HEK293 (cell line): ENCODE results near the gene NEAT1.
A peak's percentile ranks its signal among the peaks of the same experiment; 100 is the strongest.

Experiments used
- CTCF ChIA-PET: fragments of 350-600 bp; formaldehyde crosslinking; extraction: SDS; loops from one replicate; lab custom pipeline; 2021; ENCODE audit warnings: antibody characterized with exemption; lab: Yijun Ruan, JAX
- POLR2A ChIA-PET: fragments of 300-600 bp; formaldehyde crosslinking; extraction: SDS; loops from one replicate; lab custom pipeline; 2020; ENCODE audit warnings: antibody characterized with exemption, inconsistent platforms; lab: Yijun Ruan, JAX
- H3K27ac ChIP-seq: fragments of 200-500 bp; sonication (Bioruptor generic); 2 replicates; pipeline ENCODE4 v1.5.1; 2014; ENCODE audit warnings: low read depth, low read length, control low read depth, inconsistent platforms; ENCODE audit errors: extremely low read depth
- H3K36me3 ChIP-seq, 2 experiments: fragments of 200-500 bp in 1 of 2; sonication (Bioruptor generic) in 1 of 2; 1 replicate in 1 of 2; 2 replicates in 1 of 2; pipeline ENCODE4 v1.5.1; 2014 to 2017; ENCODE audit warnings: inconsistent platforms in 2 of 2, low read length in 2 of 2; ENCODE audit not compliant: control insufficient read depth in 2 of 2, insufficient read depth in 1 of 2
- H3K4me1 ChIP-seq: fragments of 200-500 bp; sonication (Bioruptor generic); 2 replicates; pipeline ENCODE4 v1.5.1; 2014; ENCODE audit warnings: mild to moderate bottlenecking, low read length, inconsistent platforms; ENCODE audit not compliant: control insufficient read depth, insufficient read depth
- H3K4me3 ChIP-seq: 2 replicates; pipeline ENCODE4 v1.5.1; 2011; ENCODE audit warnings: low read depth, mild to moderate bottlenecking, control low read depth, low read length, moderate library complexity
- H3K9me3 ChIP-seq: fragments of 200-500 bp; sonication (Bioruptor generic); 2 replicates; pipeline ENCODE4 v1.5.1; 2014; ENCODE audit warnings: low read depth, low read length, inconsistent platforms; ENCODE audit not compliant: control insufficient read depth, insufficient read depth
- HOXA7 ChIP-seq: sonication (generic); formaldehyde crosslinking; IDR thresholded peaks from 2 replicates; pipeline ENCODE4 v1.8.1; 2022; ENCODE audit warnings: missing genetic modification reagents, borderline replicate concordance
- PRDM1 ChIP-seq: fragments of 450-650 bp; formaldehyde crosslinking; IDR thresholded peaks from 2 replicates; pipeline ENCODE4; 2016; ENCODE audit warnings: missing biosample characterization, missing genetic modification characterization
- SP2 ChIP-seq: fragments of 450-650 bp; formaldehyde crosslinking; IDR thresholded peaks from 2 replicates; pipeline ENCODE4 v1.5.1; 2016; ENCODE audit warnings: missing biosample characterization, missing genetic modification characterization
- SP7 ChIP-seq: fragments of 450-650 bp; formaldehyde crosslinking; IDR thresholded peaks from 2 replicates; pipeline ENCODE4 v1.5.1; 2016; ENCODE audit warnings: missing biosample characterization, missing genetic modification characterization
- ZBTB20 ChIP-seq: fragments of 450-650 bp; formaldehyde crosslinking; IDR thresholded peaks from 2 replicates; pipeline ENCODE4 v1.5.1; 2016; ENCODE audit warnings: missing biosample characterization, missing genetic modification characterization
- ZEB2 ChIP-seq: fragments of 450-650 bp; formaldehyde crosslinking; IDR thresholded peaks from 2 replicates; pipeline ENCODE4 v1.5.1; 2016; ENCODE audit warnings: missing biosample characterization, missing genetic modification characterization
- ZFP69B ChIP-seq: fragments of 450-650 bp; formaldehyde crosslinking; IDR thresholded peaks from 2 replicates; pipeline ENCODE4 v1.5.1; 2016; ENCODE audit warnings: missing biosample characterization, missing genetic modification characterization
- ZNF121 ChIP-seq: fragments of 450-650 bp; formaldehyde crosslinking; IDR thresholded peaks from 2 replicates; pipeline ENCODE4 v1.5.1; 2016; ENCODE audit warnings: missing biosample characterization, missing genetic modification characterization
- ZNF132 ChIP-seq: fragments of 450-650 bp; formaldehyde crosslinking; IDR thresholded peaks from 2 replicates; pipeline ENCODE4 v1.5.1; 2017; ENCODE audit warnings: missing biosample characterization, missing genetic modification characterization, borderline replicate concordance
- ZNF214 ChIP-seq: fragments of 450-650 bp; formaldehyde crosslinking; IDR thresholded peaks from 2 replicates; pipeline ENCODE4 v1.5.1; 2017; ENCODE audit warnings: missing biosample characterization, mild to moderate bottlenecking, missing genetic modification characterization, borderline replicate concordance
- ZNF223 ChIP-seq: fragments of 450-650 bp; formaldehyde crosslinking; IDR thresholded peaks from 2 replicates; pipeline ENCODE4 v1.5.1; 2016; ENCODE audit warnings: missing biosample characterization, missing genetic modification characterization
- ZNF23 ChIP-seq: fragments of 450-650 bp; formaldehyde crosslinking; IDR thresholded peaks from 2 replicates; pipeline ENCODE4 v1.5.1; 2016; ENCODE audit warnings: missing biosample characterization, missing genetic modification characterization, borderline replicate concordance
- ZNF266 ChIP-seq: fragments of 450-650 bp; formaldehyde crosslinking; IDR thresholded peaks from 2 replicates; pipeline ENCODE4 v1.5.1; 2016; ENCODE audit warnings: missing biosample characterization, missing genetic modification characterization, low read depth
- ZNF311 ChIP-seq: fragments of 450-650 bp; formaldehyde crosslinking; IDR thresholded peaks from 2 replicates; pipeline ENCODE4 v1.5.1; 2017; ENCODE audit warnings: missing biosample characterization, missing genetic modification characterization, borderline replicate concordance
- ZNF366 ChIP-seq: fragments of 450-650 bp; formaldehyde crosslinking; conservative IDR thresholded peaks from 2 replicates; pipeline ENCODE4 v1.5.1; 2016; ENCODE audit warnings: missing biosample characterization, missing genetic modification characterization
- ZNF600 ChIP-seq: fragments of 450-650 bp; formaldehyde crosslinking; IDR thresholded peaks from 2 replicates; pipeline ENCODE4 v1.5.1; 2016; ENCODE audit warnings: missing biosample characterization, missing genetic modification characterization
- ZNF747 ChIP-seq: fragments of 450-650 bp; formaldehyde crosslinking; IDR thresholded peaks from 2 replicates; pipeline ENCODE4 v1.5.1; 2016; ENCODE audit warnings: missing biosample characterization, missing genetic modification characterization
- TF ChIP-seq, protein P1 (sequence below): fragments of 450-650 bp; formaldehyde crosslinking; IDR thresholded peaks from 2 replicates; pipeline ENCODE4 v1.5.1; 2016; ENCODE audit warnings: missing biosample characterization, missing genetic modification characterization
- TF ChIP-seq, protein P2 (sequence below): fragments of 450-650 bp; formaldehyde crosslinking; IDR thresholded peaks from 2 replicates; pipeline ENCODE4 v1.5.1; 2016; ENCODE audit warnings: missing biosample characterization, missing genetic modification characterization
- TF ChIP-seq, protein P3 (sequence below): fragments of 450-650 bp; formaldehyde crosslinking; IDR thresholded peaks from 2 replicates; pipeline ENCODE4 v1.5.0; 2017; ENCODE audit warnings: missing biosample characterization, missing genetic modification characterization, borderline replicate concordance
- TF ChIP-seq, protein P4 (sequence below): fragments of 450-650 bp; formaldehyde crosslinking; IDR thresholded peaks from 2 replicates; pipeline ENCODE4 v1.5.1; 2016; ENCODE audit warnings: missing biosample characterization, missing genetic modification characterization
- TF ChIP-seq, protein P5 (sequence below): fragments of 450-650 bp; formaldehyde crosslinking; IDR thresholded peaks from 2 replicates; pipeline ENCODE4 v1.5.1; 2016; ENCODE audit warnings: missing biosample characterization, missing genetic modification characterization

The NEAT1 gene

DNA sequence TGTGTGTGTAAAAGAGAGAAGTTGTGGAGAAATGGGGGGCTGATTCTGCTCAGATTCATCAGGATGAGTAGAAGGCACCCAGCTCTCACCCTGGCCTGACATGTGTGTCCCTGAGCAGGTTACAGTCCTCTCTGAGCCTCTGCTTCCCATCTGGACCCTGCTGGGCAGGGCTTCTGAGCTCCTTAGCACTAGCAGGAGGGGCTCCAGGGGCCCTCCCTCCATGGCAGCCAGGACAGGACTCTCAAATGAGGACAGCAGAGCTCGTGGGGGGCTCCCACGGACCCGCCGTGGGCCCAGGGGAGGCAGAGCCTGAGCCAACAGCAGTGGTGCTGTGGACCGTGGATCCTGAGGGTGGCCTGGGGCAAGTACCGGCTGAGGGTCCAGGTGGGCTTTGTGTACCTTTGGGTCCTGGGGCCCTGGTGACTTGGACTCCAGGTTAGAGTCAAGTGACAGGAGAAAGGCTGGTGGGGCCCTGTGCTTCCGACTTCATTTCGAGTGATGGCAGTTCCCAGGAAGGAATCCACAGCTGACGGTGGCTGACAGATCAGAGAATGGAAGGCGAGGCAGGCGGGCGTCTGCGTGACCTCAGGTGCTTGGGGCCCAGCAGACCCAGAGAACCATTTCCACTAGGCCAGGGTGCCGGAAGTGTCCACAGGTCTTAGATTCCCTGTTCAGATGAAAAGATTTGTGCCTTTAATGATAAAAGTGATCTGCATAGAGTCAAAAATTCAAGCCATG, 21.9 kb downstream of the NEAT1 start (continued):
- TF ChIP-seq, protein P1, sequence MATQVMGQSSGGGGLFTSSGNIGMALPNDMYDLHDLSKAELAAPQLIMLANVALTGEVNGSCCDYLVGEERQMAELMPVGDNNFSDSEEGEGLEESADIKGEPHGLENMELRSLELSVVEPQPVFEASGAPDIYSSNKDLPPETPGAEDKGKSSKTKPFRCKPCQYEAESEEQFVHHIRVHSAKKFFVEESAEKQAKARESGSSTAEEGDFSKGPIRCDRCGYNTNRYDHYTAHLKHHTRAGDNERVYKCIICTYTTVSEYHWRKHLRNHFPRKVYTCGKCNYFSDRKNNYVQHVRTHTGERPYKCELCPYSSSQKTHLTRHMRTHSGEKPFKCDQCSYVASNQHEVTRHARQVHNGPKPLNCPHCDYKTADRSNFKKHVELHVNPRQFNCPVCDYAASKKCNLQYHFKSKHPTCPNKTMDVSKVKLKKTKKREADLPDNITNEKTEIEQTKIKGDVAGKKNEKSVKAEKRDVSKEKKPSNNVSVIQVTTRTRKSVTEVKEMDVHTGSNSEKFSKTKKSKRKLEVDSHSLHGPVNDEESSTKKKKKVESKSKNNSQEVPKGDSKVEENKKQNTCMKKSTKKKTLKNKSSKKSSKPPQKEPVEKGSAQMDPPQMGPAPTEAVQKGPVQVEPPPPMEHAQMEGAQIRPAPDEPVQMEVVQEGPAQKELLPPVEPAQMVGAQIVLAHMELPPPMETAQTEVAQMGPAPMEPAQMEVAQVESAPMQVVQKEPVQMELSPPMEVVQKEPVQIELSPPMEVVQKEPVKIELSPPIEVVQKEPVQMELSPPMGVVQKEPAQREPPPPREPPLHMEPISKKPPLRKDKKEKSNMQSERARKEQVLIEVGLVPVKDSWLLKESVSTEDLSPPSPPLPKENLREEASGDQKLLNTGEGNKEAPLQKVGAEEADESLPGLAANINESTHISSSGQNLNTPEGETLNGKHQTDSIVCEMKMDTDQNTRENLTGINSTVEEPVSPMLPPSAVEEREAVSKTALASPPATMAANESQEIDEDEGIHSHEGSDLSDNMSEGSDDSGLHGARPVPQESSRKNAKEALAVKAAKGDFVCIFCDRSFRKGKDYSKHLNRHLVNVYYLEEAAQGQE (tag by site-specific recombination) = no peak
- TF ChIP-seq ZNF132 (no peak), ZFP69B (tag by site-specific recombination) (no peak; the same call in 1 of the 2 replicates), ZNF311 (tag by site-specific recombination) (no peak), ZBTB20 (0 out of 2 replicates have a peak, but pooled peaks have one; percentile 10), ZEB2 (tag by site-specific recombination) (no peak)

DNA sequence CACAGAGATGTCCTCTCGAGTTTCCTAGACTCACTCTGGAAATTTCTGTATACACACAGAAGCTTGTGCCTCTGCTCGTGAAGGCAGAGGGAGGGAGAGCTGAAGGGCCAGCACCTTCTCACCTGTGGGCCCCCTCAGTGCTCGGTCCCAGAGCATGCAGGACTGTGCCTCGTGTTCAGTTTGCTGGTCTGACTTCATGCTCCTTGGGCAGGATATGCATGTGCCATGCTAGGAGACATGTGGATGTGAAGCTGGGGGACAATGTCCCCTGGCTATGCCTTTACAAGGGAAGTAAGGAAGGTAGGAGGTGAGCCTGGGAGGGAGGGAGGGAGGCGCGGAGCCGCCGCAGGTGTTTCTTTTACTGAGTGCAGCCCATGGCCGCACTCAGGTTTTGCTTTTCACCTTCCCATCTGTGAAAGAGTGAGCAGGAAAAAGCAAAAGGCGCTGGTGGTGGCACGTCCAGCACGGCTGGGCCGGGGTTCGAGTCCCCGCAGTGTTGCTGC, 22.6 kb downstream of the NEAT1 start:
- H3K27ac ChIP-seq = peak overlapping the region; percentile 40; the same call in 1 of the 2 replicates
- ChIA-PET CTCF (interaction anchor here (0.6 kb wide), 1 partner anchor 8 kb away, joined by 5 read pairs; no protein-coding TSS in a partner anchor), POLR2A (interaction anchor here (0.8 to 5.7 kb wide), 6 partner anchors 15 to 66 kb away, joined by 3 to 69 read pairs (median 12); partner anchors contain the start of genes MALAT1 and NEAT1)
- no peaks in the 10 kb centered on the region for H3K4me1 ChIP-seq
- no peaks in the 10 kb centered on the region for H3K9me3 ChIP-seq
- peaks cover 0 to 5% of the 10 kb centered on the region in 2 experiments; a peak in 1 of 3 replicates for H3K36me3 ChIP-seq
- TF ChIP-seq, protein P2, sequence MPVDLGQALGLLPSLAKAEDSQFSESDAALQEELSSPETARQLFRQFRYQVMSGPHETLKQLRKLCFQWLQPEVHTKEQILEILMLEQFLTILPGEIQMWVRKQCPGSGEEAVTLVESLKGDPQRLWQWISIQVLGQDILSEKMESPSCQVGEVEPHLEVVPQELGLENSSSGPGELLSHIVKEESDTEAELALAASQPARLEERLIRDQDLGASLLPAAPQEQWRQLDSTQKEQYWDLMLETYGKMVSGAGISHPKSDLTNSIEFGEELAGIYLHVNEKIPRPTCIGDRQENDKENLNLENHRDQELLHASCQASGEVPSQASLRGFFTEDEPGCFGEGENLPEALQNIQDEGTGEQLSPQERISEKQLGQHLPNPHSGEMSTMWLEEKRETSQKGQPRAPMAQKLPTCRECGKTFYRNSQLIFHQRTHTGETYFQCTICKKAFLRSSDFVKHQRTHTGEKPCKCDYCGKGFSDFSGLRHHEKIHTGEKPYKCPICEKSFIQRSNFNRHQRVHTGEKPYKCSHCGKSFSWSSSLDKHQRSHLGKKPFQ = no peak
- TF ChIP-seq ZNF223 (tag by site-specific recombination) = no peak
- TF ChIP-seq, protein P3, sequence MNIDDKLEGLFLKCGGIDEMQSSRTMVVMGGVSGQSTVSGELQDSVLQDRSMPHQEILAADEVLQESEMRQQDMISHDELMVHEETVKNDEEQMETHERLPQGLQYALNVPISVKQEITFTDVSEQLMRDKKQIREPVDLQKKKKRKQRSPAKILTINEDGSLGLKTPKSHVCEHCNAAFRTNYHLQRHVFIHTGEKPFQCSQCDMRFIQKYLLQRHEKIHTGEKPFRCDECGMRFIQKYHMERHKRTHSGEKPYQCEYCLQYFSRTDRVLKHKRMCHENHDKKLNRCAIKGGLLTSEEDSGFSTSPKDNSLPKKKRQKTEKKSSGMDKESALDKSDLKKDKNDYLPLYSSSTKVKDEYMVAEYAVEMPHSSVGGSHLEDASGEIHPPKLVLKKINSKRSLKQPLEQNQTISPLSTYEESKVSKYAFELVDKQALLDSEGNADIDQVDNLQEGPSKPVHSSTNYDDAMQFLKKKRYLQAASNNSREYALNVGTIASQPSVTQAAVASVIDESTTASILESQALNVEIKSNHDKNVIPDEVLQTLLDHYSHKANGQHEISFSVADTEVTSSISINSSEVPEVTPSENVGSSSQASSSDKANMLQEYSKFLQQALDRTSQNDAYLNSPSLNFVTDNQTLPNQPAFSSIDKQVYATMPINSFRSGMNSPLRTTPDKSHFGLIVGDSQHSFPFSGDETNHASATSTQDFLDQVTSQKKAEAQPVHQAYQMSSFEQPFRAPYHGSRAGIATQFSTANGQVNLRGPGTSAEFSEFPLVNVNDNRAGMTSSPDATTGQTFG (tag by site-specific recombination) = no peak
- TF ChIP-seq ZFP69B (tag by site-specific recombination) = peak; percentile 89
- TF ChIP-seq ZNF747 (tag by site-specific recombination) = no peak
- no peak for TF ChIP-seq ZNF23 (tag by site-specific recombination)
- TF ChIP-seq SP7 (tag by site-specific recombination) = no peak
- TF ChIP-seq, protein P4, sequence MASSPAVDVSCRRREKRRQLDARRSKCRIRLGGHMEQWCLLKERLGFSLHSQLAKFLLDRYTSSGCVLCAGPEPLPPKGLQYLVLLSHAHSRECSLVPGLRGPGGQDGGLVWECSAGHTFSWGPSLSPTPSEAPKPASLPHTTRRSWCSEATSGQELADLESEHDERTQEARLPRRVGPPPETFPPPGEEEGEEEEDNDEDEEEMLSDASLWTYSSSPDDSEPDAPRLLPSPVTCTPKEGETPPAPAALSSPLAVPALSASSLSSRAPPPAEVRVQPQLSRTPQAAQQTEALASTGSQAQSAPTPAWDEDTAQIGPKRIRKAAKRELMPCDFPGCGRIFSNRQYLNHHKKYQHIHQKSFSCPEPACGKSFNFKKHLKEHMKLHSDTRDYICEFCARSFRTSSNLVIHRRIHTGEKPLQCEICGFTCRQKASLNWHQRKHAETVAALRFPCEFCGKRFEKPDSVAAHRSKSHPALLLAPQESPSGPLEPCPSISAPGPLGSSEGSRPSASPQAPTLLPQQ = peak; percentile 40
- TF ChIP-seq SP2 (tag by site-specific recombination) = no peak
- TF ChIP-seq ZNF214 (tag by site-specific recombination) = no peak
- TF ChIP-seq ZNF600 = peak; percentile 84
- TF ChIP-seq ZNF266 (tag by site-specific recombination) = no peak
- TF ChIP-seq PRDM1 = 0 out of 2 replicates have a peak, but pooled peaks have one; percentile 5
- TF ChIP-seq, protein P5, sequence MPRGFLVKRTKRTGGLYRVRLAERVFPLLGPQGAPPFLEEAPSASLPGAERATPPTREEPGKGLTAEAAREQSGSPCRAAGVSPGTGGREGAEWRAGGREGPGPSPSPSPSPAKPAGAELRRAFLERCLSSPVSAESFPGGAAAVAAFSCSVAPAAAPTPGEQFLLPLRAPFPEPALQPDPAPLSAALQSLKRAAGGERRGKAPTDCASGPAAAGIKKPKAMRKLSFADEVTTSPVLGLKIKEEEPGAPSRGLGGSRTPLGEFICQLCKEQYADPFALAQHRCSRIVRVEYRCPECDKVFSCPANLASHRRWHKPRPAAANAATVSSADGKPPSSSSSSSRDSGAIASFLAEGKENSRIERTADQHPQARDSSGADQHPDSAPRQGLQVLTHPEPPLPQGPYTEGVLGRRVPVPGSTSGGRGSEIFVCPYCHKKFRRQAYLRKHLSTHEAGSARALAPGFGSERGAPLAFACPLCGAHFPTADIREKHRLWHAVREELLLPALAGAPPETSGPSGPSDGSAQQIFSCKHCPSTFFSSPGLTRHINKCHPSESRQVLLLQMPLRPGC (tag by site-specific recombination) = no peak
- peak; percentile 37 for TF ChIP-seq ZNF366 (tag by site-specific recombination)
- no peak for TF ChIP-seq HOXA7 (CRISPR knock-in tag)
- no peak for TF ChIP-seq ZNF121
- no peak overlapping the region for H3K4me3 ChIP-seq
